Measurements from ENCODE around the gene FAM53A.

FAM53A gene

GRCh38 chr4:1647432-1647831, 36.7 kb downstream of the FAM53A start:
- POLR2A ChIA-PET = interaction anchor here (0.7 kb wide), 1 partner anchor 718 kb away, joined by 3 read pairs; no protein-coding TSS in a partner anchor
- Histone ChIP-seq H3K4me1 (ENCODE audit: control insufficient read depth, insufficient read depth, low read length) (no peaks in the 10 kb centered on the region), H3K36me3 (ENCODE audit: control insufficient read depth in 2 of 2, insufficient read depth in 1 of 2, low read length in 2 of 2) (no peaks in the 10 kb centered on the region), H3K27ac (ENCODE audit: extremely low read depth, low read depth, low read length) (no peak overlapping the region), H3K4me3 (ENCODE audit: low read depth, low read length) (no peak overlapping the region), H3K9me3 (ENCODE audit: control insufficient read depth, insufficient read depth, low read depth, low read length) (no peaks in the 10 kb centered on the region)
- CTCF ChIA-PET = interaction anchor here (0.6 kb wide), 1 partner anchor 19 kb away, joined by 9 read pairs; no protein-coding TSS in a partner anchor
- TF ChIP-seq ZNF366 (tag by site-specific recombination; conservative IDR thresholded peaks at IDR 0.05) (no peak), ZNF560 (tag by site-specific recombination; IDR thresholded peaks at IDR 0.05; ENCODE audit: borderline replicate concordance) (no peak), HOXD13 (CRISPR knock-in tag; IDR thresholded peaks at IDR 0.05; ENCODE audit: borderline replicate concordance) (no peak), ZFP41 (tag by site-specific recombination; IDR thresholded peaks at IDR 0.05; ENCODE audit: borderline replicate concordance) (no peak), RBAK (tag by site-specific recombination; IDR thresholded peaks at IDR 0.05) (no peak), ZNF239 (tag by site-specific recombination; IDR thresholded peaks at IDR 0.05) (no peak), ZNF280D (tag by site-specific recombination; IDR thresholded peaks at IDR 0.05) (no peak)

GRCh38 chr4:1646690-1647089, 37.4 kb downstream of the FAM53A start:
- ChIA-PET POLR2A (no interaction called here), CTCF (interaction anchor here (0.6 to 0.9 kb wide), 2 partner anchors 17 to 20 kb away, joined by 4 to 9 read pairs; no protein-coding TSS in a partner anchor)
- Histone ChIP-seq H3K4me1 (ENCODE audit: control insufficient read depth, insufficient read depth, low read length) (no peaks in the 10 kb centered on the region), H3K27ac (ENCODE audit: extremely low read depth, low read depth, low read length) (no peak overlapping the region), H3K36me3 (ENCODE audit: control insufficient read depth in 2 of 2, insufficient read depth in 1 of 2, low read length in 2 of 2) (no peaks in the 10 kb centered on the region), H3K9me3 (ENCODE audit: control insufficient read depth, insufficient read depth, low read depth, low read length) (no peaks in the 10 kb centered on the region), H3K4me3 (ENCODE audit: low read depth, low read length) (no peak overlapping the region)
- TF ChIP-seq CTCF (tag by site-specific recombination; IDR thresholded peaks at IDR 0.05) (no peak), ZNF350 (tag by site-specific recombination; IDR thresholded peaks at IDR 0.05) (no peak)

GRCh38 chr4:1644891-1645657, 39.0 kb downstream of the FAM53A start:
- Histone ChIP-seq H3K9me3 (ENCODE audit: control insufficient read depth, insufficient read depth, low read depth, low read length) (no peaks in the 10 kb centered on the region), H3K27ac (ENCODE audit: extremely low read depth, low read depth, low read length) (no peak overlapping the region), H3K36me3 (ENCODE audit: control insufficient read depth in 2 of 2, insufficient read depth in 1 of 2, low read length in 2 of 2) (no peaks in the 10 kb centered on the region), H3K4me3 (ENCODE audit: low read depth, low read length) (no peak overlapping the region), H3K4me1 (ENCODE audit: control insufficient read depth, insufficient read depth, low read length) (no peaks in the 10 kb centered on the region)
- peak; percentile 77 for TF ChIP-seq ZNF341 (tag by site-specific recombination; IDR thresholded peaks at IDR 0.05; ENCODE audit: low read depth)
- TF ChIP-seq ZBTB1 (tag by site-specific recombination; IDR thresholded peaks at IDR 0.05) = no peak
- no peak for TF ChIP-seq ZNF571 (tag by site-specific recombination; IDR thresholded peaks at IDR 0.05)
- TF ChIP-seq ZNF184 (tag by site-specific recombination; IDR thresholded peaks at IDR 0.05) = no peak
- no peak for TF ChIP-seq SALL2 (tag by site-specific recombination; IDR thresholded peaks at IDR 0.05; ENCODE audit: borderline replicate concordance)
- ChIA-PET POLR2A (no interaction called here), CTCF (interaction anchor here (0.7 to 1.0 kb wide), 2 partner anchors 16 to 17 kb away, joined by 3 read pairs; no protein-coding TSS in a partner anchor)

Measured in HEK293 (cell line).